ENCODE measurements around the gene FOXI1.

The FOXI1 gene

GRCh38 chr5:170147051-170147752 lies 41.5 kb downstream of the FOXI1 start:
- no peak for DNase-seq
- Histone ChIP-seq H3K27me3 (replicated peaks) (no peaks in the 10 kb centered on the region), H3K27ac (no peak overlapping the region), H3K36me3 (replicated peaks) (no peaks in the 10 kb centered on the region), H3K4me3 (ENCODE audit: low read depth, low read length) (no peak overlapping the region)
- no peak for TF ChIP-seq CTCF (IDR thresholded peaks at IDR 0.05; ENCODE audit: low read depth, low read length, missing control alignments)
- in situ Hi-C loops (cut with HindIII; ENCODE audit: low pct_ligation_motif_present, low sequenced_read_pairs) = no loop called here

GRCh38 chr5:170147753-170148264 lies 42.1 kb downstream of the FOXI1 start:
- Histone ChIP-seq H3K4me3 (ENCODE audit: low read depth, low read length) (no peak overlapping the region), H3K36me3 (replicated peaks) (no peaks in the 10 kb centered on the region), H3K27ac (no peak overlapping the region), H3K27me3 (replicated peaks) (no peaks in the 10 kb centered on the region)
- in situ Hi-C loops (cut with HindIII; ENCODE audit: low pct_ligation_motif_present, low sequenced_read_pairs) = no loop called here
- TF ChIP-seq CTCF (IDR thresholded peaks at IDR 0.05; ENCODE audit: low read depth, low read length, missing control alignments) = no peak
- no peak for DNase-seq

DNA sequence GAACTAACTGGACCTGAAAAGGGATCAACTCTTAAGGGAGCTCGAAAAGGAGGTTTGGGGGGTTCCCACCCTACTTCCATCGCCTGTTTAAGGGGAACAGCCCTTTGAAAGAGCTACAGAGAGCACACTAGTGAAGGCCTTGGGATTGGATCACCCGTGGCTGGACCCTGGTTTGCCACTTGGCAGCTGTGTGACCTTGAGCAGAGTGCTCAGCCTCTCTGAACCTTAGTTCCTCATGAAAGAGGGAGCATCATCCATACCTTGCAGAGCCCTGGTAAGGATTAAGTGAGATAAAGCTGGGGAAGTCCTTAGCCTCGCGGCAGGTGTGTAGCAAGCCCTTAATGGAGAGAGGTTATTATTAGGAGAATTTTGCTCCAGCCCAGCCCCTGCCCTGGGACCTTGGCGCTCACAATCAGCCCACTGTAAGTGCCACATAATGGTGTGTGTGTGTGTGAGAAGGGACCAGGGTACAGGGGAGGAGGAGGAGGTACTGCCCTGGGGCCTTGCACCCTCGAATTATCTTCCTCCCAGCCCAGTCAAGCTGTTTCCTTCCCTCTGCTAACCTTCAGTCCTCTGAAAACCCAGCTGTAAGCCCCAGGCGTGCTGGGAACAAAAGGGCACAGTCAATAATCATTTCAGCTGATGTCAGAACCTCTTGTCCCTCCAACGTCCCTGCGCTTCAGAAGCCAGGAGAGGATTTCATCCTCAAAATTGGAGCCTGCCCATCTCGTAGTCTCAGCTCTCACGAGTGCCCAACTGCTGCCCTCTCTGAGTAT lies 42.9 kb downstream of the FOXI1 start:
- no peak overlapping the region for H3K27ac ChIP-seq
- no peaks in the 10 kb centered on the region for H3K36me3 ChIP-seq (replicated peaks)
- no peak for TF ChIP-seq CTCF (IDR thresholded peaks at IDR 0.05; ENCODE audit: low read depth, low read length, missing control alignments)
- DNase-seq = no peak
- H3K4me3 ChIP-seq (ENCODE audit: low read depth, low read length) = no peak overlapping the region
- H3K27me3 ChIP-seq (replicated peaks) = no peaks in the 10 kb centered on the region
- in situ Hi-C loops (cut with HindIII; ENCODE audit: low pct_ligation_motif_present, low sequenced_read_pairs) = no loop called here

DNA sequence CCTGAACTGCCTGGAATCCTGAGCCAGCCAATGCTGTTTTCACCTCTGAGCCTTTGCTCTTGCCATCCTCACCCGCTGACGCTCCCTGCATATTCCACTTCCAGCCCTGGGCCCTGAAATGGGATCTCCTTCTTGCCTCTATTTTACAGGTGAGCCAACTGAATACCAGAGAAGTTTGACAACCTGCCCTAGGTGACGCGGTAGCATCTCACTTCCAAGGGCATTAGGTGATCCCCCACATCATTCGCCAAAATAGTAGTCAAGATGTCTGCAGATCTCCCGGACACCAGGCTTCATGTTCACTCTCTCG lies 43.5 kb downstream of the FOXI1 start:
- Histone ChIP-seq H3K36me3 (replicated peaks) (no peaks in the 10 kb centered on the region), H3K27ac (no peak overlapping the region), H3K27me3 (replicated peaks) (no peaks in the 10 kb centered on the region), H3K4me3 (ENCODE audit: low read depth, low read length) (no peak overlapping the region)
- TF ChIP-seq CTCF (IDR thresholded peaks at IDR 0.05; ENCODE audit: low read depth, low read length, missing control alignments) = no peak
- in situ Hi-C loops (cut with HindIII; ENCODE audit: low pct_ligation_motif_present, low sequenced_read_pairs) = no loop called here
- no peak for DNase-seq

DNA sequence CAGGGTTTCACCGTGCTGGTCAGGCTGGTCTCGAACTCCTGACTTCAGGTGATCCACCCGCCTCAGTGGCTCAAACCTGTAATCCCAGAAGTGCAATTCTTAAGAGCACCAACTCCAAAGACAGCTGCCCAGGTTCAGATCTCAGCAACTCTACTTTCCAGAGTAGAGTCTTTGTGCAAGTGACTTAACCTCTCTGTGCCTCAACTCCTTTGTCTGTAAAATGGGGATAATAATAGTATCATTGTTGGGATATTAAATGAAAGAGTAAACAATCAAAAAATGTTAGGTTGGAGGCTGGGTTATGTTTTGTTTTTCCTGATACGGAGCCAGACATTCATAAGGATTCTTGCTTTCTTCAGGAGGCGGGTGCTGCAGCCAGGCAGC lies 45.0 kb downstream of the FOXI1 start:
- TF ChIP-seq CTCF (IDR thresholded peaks at IDR 0.05; ENCODE audit: low read depth, low read length, missing control alignments) = no peak
- DNase-seq = no peak
- H3K27ac ChIP-seq = no peak overlapping the region
- no peaks in the 10 kb centered on the region for H3K36me3 ChIP-seq (replicated peaks)
- H3K4me3 ChIP-seq (ENCODE audit: low read depth, low read length) = no peak overlapping the region
- no peaks in the 10 kb centered on the region for H3K27me3 ChIP-seq (replicated peaks)
- in situ Hi-C loops (cut with HindIII; ENCODE audit: low pct_ligation_motif_present, low sequenced_read_pairs) = no loop called here
